ENCODE results near the gene VASH2. TPM values are rescaled to one million over a fixed set of nuclear protein-coding genes. Genes with fewer than 3 reads are reported as not detected.

Gene VASH2
- total RNA-seq, 6 experiments from 2014 or later = 0.10 TPM; not detected in 5

- no peak overlapping the region for H3K27ac Mint-ChIP-seq
- H3K27me3 Mint-ChIP-seq (ENCODE audit: insufficient read depth) = no peaks in the 10 kb centered on the region
- TF ChIP-seq CTCF (IDR thresholded peaks at IDR 0.05) = no peak
- no peaks in the 10 kb centered on the region for H3K9me3 Mint-ChIP-seq
- no peak for DNase-seq
- H3K4me1 Mint-ChIP-seq (ENCODE audit: low read depth) = no peaks in the 10 kb centered on the region
- H3K4me3 Mint-ChIP-seq = no peak overlapping the region
- no peaks in the 10 kb centered on the region for H3K36me3 Mint-ChIP-seq (ENCODE audit: low read depth)
These were observed 52.9 kb downstream of the VASH2 start for GRCh38 chr1:213003256-213003655.

GRCh38 chr1:213008564-213008963, 58.2 kb downstream of the VASH2 start:
- no peak overlapping the region for H3K27ac Mint-ChIP-seq
- peaks cover 4% of the 10 kb centered on the region for H3K4me1 Mint-ChIP-seq (ENCODE audit: low read depth)
- no peak for DNase-seq
- H3K4me3 Mint-ChIP-seq = no peak overlapping the region
- no peak for TF ChIP-seq CTCF (IDR thresholded peaks at IDR 0.05)
- no peaks in the 10 kb centered on the region for H3K27me3 Mint-ChIP-seq (ENCODE audit: insufficient read depth)
- H3K9me3 Mint-ChIP-seq = no peaks in the 10 kb centered on the region
- H3K36me3 Mint-ChIP-seq (ENCODE audit: low read depth) = no peaks in the 10 kb centered on the region

GRCh38 chr1:213014642-213015041, 64.3 kb downstream of the VASH2 start:
- H3K4me1 Mint-ChIP-seq (ENCODE audit: low read depth) = peaks cover 13% of the 10 kb centered on the region
- H3K9me3 Mint-ChIP-seq = no peaks in the 10 kb centered on the region
- peak overlapping the region; percentile 100 for H3K4me3 Mint-ChIP-seq
- 0 out of 2 replicates have a peak, but pooled peaks cover under 1% of the 10 kb centered on the region for H3K27me3 Mint-ChIP-seq (ENCODE audit: insufficient read depth)
- DNase-seq = no peak
- no peak for TF ChIP-seq CTCF (IDR thresholded peaks at IDR 0.05)
- H3K36me3 Mint-ChIP-seq (ENCODE audit: low read depth) = no peaks in the 10 kb centered on the region
- peak overlapping the region; percentile 99 for H3K27ac Mint-ChIP-seq

GRCh38 chr1:213015099-213016050, 65.0 kb downstream of the VASH2 start, which contains the start of gene ANGEL2:
ANGEL2 (minus strand) TSS chr1:213015867; CDS start chr1:213015671, 196 bp downstream.
- Mint-ChIP-seq H3K27me3 (ENCODE audit: insufficient read depth) (peaks cover 7% of the 10 kb centered on the region; the same call in 1 of the 2 replicates), H3K9me3 (no peaks in the 10 kb centered on the region), H3K27ac (peak within 1 kb of the TSS; percentile 99), H3K36me3 (ENCODE audit: low read depth) (no peaks in the 10 kb centered on the region), H3K4me3 (peak within 1 kb of the TSS; percentile 100), H3K4me1 (ENCODE audit: low read depth) (peaks cover 13% of the 10 kb centered on the region)
- peak; percentile 97 for DNase-seq
- no peak for TF ChIP-seq CTCF (IDR thresholded peaks at IDR 0.05)

- no peak for DNase-seq
- Mint-ChIP-seq H3K9me3 (no peaks in the 10 kb centered on the region), H3K4me1 (ENCODE audit: low read depth) (peaks cover 13% of the 10 kb centered on the region)
These were observed 67.3 kb downstream of the VASH2 start for GRCh38 chr1:213017447-213018273.

More at GRCh38 chr1:213017447-213018273, 67.3 kb downstream of the VASH2 start:
- no peak for TF ChIP-seq CTCF (IDR thresholded peaks at IDR 0.05)
- Mint-ChIP-seq H3K36me3 (ENCODE audit: low read depth) (no peaks in the 10 kb centered on the region), H3K27ac (no peak overlapping the region), H3K4me3 (no peak overlapping the region), H3K27me3 (ENCODE audit: insufficient read depth) (peaks cover 7% of the 10 kb centered on the region; the same call in 1 of the 2 replicates)
